Activated CD8-positive, alpha-beta T cell treated with anti-CD3 and anti-CD28 coated beads for 36 hours (primary cell): Measurements from ENCODE around the gene CNTLN. TPM values are rescaled to one million over a fixed set of nuclear protein-coding genes. Genes with fewer than 3 reads are reported as not detected.

Experiments used
- ATAC-seq: fragments of 200-7000 bp; cut with Tn5 transposase; one replicate; pipeline ENCODE4 v1.10.0; 2021; ENCODE audit warnings: mild to moderate bottlenecking, moderate library complexity
- CTCF ChIA-PET: fragments of 350-600 bp; sonication (Branson Sonifier 250); formaldehyde crosslinking; loops from one replicate; lab custom pipeline; 2021; ENCODE audit warnings: antibody characterized with exemption; lab: Charles Lee
- POLR2A ChIA-PET: fragments of 350-600 bp; sonication (Branson Sonifier 250); formaldehyde crosslinking; loops from one replicate; lab custom pipeline; 2021; ENCODE audit warnings: antibody characterized with exemption; lab: Charles Lee
- DNase-seq: peaks from one replicate; pipeline ENCODE4 v3.0.0-alpha.2; 2020
- H3K27ac Mint-ChIP-seq: one replicate; pipeline ENCODE4 v1.8.0; 2021; ENCODE audit warnings: mild to moderate bottlenecking, mixed read lengths
- H3K27me3 Mint-ChIP-seq: one replicate; pipeline ENCODE4 v1.8.0; 2021; ENCODE audit warnings: mixed read lengths
- H3K36me3 Mint-ChIP-seq: one replicate; pipeline ENCODE4 v1.8.0; 2021; ENCODE audit warnings: low read depth, mixed read lengths
- H3K4me1 Mint-ChIP-seq: one replicate; pipeline ENCODE4 v1.8.0; 2021; ENCODE audit warnings: low read depth, mixed read lengths
- H3K4me3 Mint-ChIP-seq: one replicate; pipeline ENCODE4 v1.8.0; 2021; ENCODE audit warnings: mild to moderate bottlenecking, moderate library complexity, mixed read lengths
- H3K9me3 Mint-ChIP-seq: one replicate; pipeline ENCODE4 v1.8.0; 2021; ENCODE audit warnings: mixed read lengths
- intact Hi-C: fragments of 100-400 bp; cut with micrococcal nuclease; formaldehyde crosslinking; loops from one replicate; pipeline ENCODE4 v1.10.0; 2022
- total RNA-seq, 2 experiments: library from RNA; stranded (reverse); gene quantifications; one replicate each; pipeline ENCODE4 v1.2.3, GENCODE V29; 2021
- TF ChIP-seq, protein P1 (sequence below): fragments of 200-600 bp; IDR thresholded peaks from one replicate; pipeline ENCODE4 v1.8.0; 2022; ENCODE audit warnings: antibody characterized with exemption, mild to moderate bottlenecking

The CNTLN gene
- total RNA-seq, 2 experiments from 2014 or later = 0.40 to 0.43 TPM

DNA sequence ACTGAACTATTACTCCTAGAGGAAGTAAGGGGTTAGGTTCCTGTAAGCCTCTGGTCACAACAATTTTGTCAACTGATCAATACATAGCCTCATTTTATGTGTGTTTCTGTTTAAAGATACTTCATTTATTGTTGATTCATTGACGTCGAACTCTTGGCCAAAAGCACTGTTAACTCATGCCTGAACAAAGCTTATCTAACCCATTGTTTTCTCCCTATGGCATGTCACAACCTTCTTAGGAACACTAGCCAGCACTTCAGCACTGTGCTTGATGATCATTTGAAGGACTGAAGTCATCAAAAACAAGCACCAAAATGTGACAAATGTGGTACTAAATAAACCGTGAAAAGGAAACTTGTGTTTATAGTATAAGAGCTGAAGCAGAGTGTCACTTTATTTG, 13.5 kb downstream of the CNTLN start:
- Mint-ChIP-seq H3K27me3 (no peaks in the 10 kb centered on the region), H3K36me3 (no peaks in the 10 kb centered on the region), H3K9me3 (peaks cover 15% of the 10 kb centered on the region), H3K4me3 (no peak overlapping the region), H3K4me1 (no peaks in the 10 kb centered on the region), H3K27ac (no peak overlapping the region)
- ATAC-seq = no peak
- DNase-seq = no peak
- ChIA-PET POLR2A (interaction anchor here (1.0 kb wide), 1 partner anchor 8 kb away, joined by 4 read pairs; no protein-coding TSS in a partner anchor), CTCF (no interaction called here)
- TF ChIP-seq, protein P1, sequence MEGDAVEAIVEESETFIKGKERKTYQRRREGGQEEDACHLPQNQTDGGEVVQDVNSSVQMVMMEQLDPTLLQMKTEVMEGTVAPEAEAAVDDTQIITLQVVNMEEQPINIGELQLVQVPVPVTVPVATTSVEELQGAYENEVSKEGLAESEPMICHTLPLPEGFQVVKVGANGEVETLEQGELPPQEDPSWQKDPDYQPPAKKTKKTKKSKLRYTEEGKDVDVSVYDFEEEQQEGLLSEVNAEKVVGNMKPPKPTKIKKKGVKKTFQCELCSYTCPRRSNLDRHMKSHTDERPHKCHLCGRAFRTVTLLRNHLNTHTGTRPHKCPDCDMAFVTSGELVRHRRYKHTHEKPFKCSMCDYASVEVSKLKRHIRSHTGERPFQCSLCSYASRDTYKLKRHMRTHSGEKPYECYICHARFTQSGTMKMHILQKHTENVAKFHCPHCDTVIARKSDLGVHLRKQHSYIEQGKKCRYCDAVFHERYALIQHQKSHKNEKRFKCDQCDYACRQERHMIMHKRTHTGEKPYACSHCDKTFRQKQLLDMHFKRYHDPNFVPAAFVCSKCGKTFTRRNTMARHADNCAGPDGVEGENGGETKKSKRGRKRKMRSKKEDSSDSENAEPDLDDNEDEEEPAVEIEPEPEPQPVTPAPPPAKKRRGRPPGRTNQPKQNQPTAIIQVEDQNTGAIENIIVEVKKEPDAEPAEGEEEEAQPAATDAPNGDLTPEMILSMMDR = no peak
- intact Hi-C loops = no loop called here

DNA sequence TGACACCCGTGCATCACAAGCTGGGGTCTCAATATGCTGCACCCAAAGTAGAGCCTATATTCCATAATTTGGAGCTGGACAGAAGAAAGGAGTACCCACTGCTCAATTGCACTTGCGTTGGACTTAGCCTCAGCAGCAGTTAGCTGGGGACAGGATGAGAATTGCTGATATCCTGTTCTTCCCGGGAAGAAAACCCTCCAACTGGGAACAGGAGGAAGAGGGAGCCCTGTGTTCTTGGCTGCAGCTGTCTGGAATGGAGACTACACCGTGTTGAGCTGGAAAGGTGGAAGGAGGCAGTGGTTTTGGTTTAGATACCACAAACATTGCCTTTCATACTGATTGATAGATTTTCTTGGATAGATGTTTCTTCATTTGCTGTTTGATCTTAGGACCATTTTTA, 24.6 kb downstream of the CNTLN start:
- Mint-ChIP-seq H3K36me3 (no peaks in the 10 kb centered on the region), H3K9me3 (peaks cover 6% of the 10 kb centered on the region), H3K4me3 (no peak overlapping the region), H3K27ac (no peak overlapping the region), H3K4me1 (no peaks in the 10 kb centered on the region), H3K27me3 (no peaks in the 10 kb centered on the region)
- TF ChIP-seq, protein P1 = no peak
- POLR2A ChIA-PET = no interaction called here
- CTCF ChIA-PET = no interaction called here
- ATAC-seq (no peak), DNase-seq (no peak)
- intact Hi-C loops = no loop called here

DNA sequence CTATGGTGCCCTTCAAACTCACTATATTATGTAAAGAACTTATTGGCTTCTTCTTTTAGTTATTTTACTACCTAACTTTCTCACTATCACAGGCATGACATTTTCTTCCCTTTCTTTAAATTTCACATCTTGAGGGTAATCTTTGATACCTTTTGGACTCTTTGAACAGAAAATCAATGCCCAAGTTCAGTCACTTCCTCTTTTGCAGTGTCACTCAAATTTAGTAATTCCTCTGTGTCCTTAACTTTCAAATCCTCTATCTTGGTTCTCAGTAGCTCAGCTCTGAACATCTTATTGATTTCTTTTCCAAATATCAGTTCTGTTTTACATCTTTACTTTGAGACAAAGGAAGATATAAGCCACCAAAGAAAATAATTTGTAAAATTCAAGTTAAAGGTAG, 25.5 kb downstream of the CNTLN start:
- DNase-seq = no peak

DNA sequence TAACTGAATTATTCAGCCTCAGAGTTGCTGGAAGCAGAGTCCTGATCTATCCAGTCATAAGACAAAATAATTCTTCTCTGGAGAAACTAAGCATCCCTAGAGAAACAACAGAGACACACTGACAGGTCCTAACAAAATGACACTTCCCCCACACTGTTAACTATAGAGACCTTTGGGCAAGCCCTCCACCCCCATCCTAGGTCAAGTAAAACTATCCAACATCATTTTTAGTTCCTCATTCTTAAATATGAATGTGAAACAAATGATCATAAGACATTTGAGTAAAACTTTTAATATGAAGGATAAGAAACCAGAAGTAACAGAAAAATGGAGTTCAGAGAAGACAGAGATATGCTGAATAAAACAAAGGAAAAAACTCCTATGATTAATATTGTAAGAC, 30.9 kb downstream of the CNTLN start:
- DNase-seq (no peak), ATAC-seq (no peak)
- H3K27ac Mint-ChIP-seq = no peak overlapping the region
- CTCF ChIA-PET = no interaction called here
- H3K4me3 Mint-ChIP-seq = no peak overlapping the region
- H3K27me3 Mint-ChIP-seq = no peaks in the 10 kb centered on the region
- peaks cover 4% of the 10 kb centered on the region for H3K9me3 Mint-ChIP-seq
- POLR2A ChIA-PET = no interaction called here
- no peaks in the 10 kb centered on the region for H3K4me1 Mint-ChIP-seq
- TF ChIP-seq, protein P1 = no peak
- no peaks in the 10 kb centered on the region for H3K36me3 Mint-ChIP-seq
- intact Hi-C loops = no loop called here

More for the DNA sequence above, 25.5 kb downstream of the CNTLN start:
- no peak for ATAC-seq
- Mint-ChIP-seq H3K9me3 (peaks cover 6% of the 10 kb centered on the region), H3K27me3 (no peaks in the 10 kb centered on the region), H3K4me3 (no peak overlapping the region), H3K4me1 (no peaks in the 10 kb centered on the region), H3K27ac (no peak overlapping the region), H3K36me3 (no peaks in the 10 kb centered on the region)
- ChIA-PET CTCF (no interaction called here), POLR2A (no interaction called here)
- TF ChIP-seq, protein P1 = no peak
- intact Hi-C loops = no loop called here

DNA sequence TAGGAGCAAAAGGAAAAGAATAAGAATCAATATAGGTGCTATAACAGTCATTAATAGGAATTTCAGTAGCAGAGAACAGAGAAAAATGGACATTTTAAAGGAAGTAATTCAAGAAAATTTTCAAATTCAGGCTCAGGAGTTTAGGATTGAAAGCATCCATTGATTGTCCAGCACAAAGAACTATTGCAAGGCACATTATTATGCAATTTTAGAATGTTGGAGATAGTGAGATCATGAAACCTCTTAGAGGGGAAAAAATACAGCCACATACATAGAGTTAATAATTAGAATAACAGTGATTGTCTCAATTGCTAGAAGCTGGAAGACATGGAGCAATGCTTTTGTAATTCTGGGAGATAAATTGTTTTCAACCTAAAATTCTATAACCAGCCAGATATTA, 31.5 kb downstream of the CNTLN start:
- intact Hi-C loops = no loop called here
- peaks cover 4% of the 10 kb centered on the region for H3K9me3 Mint-ChIP-seq
- TF ChIP-seq, protein P1 = no peak
- ATAC-seq = no peak
- no peaks in the 10 kb centered on the region for H3K36me3 Mint-ChIP-seq
- no peaks in the 10 kb centered on the region for H3K27me3 Mint-ChIP-seq
- H3K27ac Mint-ChIP-seq = no peak overlapping the region
- DNase-seq = no peak
- POLR2A ChIA-PET = no interaction called here
- H3K4me3 Mint-ChIP-seq = no peak overlapping the region
- CTCF ChIA-PET = no interaction called here
- no peaks in the 10 kb centered on the region for H3K4me1 Mint-ChIP-seq
